HepG2 (cell line): ENCODE results near the gene SYMPK. TPM values are rescaled to one million over a fixed set of nuclear protein-coding genes. Genes with fewer than 3 reads are reported as not detected.

Experiments
- AGO1 ChIP-seq: fragments of 200-400 bp; formaldehyde crosslinking; IDR thresholded peaks from 2 replicates; pipeline ENCODE4 v1.6.1; 2017; ENCODE audit warnings: mild to moderate bottlenecking, low read depth, low read length, moderate library complexity; ENCODE audit not compliant: poor library complexity, severe bottlenecking
- HNRNPL ChIP-seq: fragments of 200-400 bp; formaldehyde crosslinking; IDR thresholded peaks from 2 replicates; pipeline ENCODE4 v1.6.1; 2017; ENCODE audit warnings: mild to moderate bottlenecking, low read depth, low read length
- MTA1 ChIP-seq: sonication (generic); formaldehyde crosslinking; IDR thresholded peaks from 2 replicates; pipeline ENCODE4 v1.4.0; 2020; ENCODE audit warnings: missing genetic modification reagents, mild to moderate bottlenecking, borderline replicate concordance
- NONO ChIP-seq, 2 experiments: fragments of 450-650 bp in 1 of 2; sonication (generic) in 1 of 2; formaldehyde crosslinking in 1 of 2; IDR thresholded peaks in 1 of 2; conservative IDR thresholded peaks in 1 of 2; 2 replicates each; pipeline versions ENCODE4 v1.6.1 to v1.8.0; 2017 to 2022; ENCODE audit warnings: mild to moderate bottlenecking in 1 of 2, missing genetic modification reagents in 1 of 2, moderate library complexity in 1 of 2
- RARA ChIP-seq: IDR thresholded peaks from 2 replicates; pipeline ENCODE4 v1.6.1; 2016; ENCODE audit warnings: missing genetic modification reagents, missing compliant biosample characterization
- XRCC5 ChIP-seq: fragments of 200-400 bp; formaldehyde crosslinking; optimal IDR thresholded peaks from 2 replicates; pipeline ENCODE3; 2017; ENCODE audit warnings: mild to moderate bottlenecking, low read length
- ZC3H13 ChIP-seq: sonication (generic); formaldehyde crosslinking; IDR thresholded peaks from 2 replicates; pipeline ENCODE4 v1.8.1; 2023; ENCODE audit warnings: mild to moderate bottlenecking, missing genetic modification reagents, moderate library complexity
- ZSCAN25 ChIP-seq: sonication (generic); formaldehyde crosslinking; IDR thresholded peaks from 2 replicates; pipeline ENCODE4 v1.8.0; 2022; ENCODE audit warnings: mild to moderate bottlenecking, missing genetic modification reagents
- polyA plus RNA-seq, 8 experiments: library from polyadenylated mRNA; depleted of rRNA in 3 of 8; stranded (reverse) in 7 of 8; unstranded in 1 of 8; fragments of >200 nt; fragmentation: Illumina TruSeq in 4 of 8; extraction: Trizol in 4 of 8; gene quantifications; 2 replicates each; pipeline versions ENCODE4 v1.2.1 to v1.2.3, GENCODE V29; 2011 to 2016; ENCODE audit warnings: low read depth in 4 of 8, missing spikeins in 1 of 8, mixed read lengths in 1 of 8; ENCODE audit not compliant: insufficient read depth in 1 of 8
- total RNA-seq, 5 experiments: library from RNA; depleted of rRNA; stranded (reverse); fragments of >200 nt; fragmentation: Illumina TruSeq; extraction: Trizol; gene quantifications; 2 replicates each; pipeline ENCODE4 v1.2.3, GENCODE V29; 2016; ENCODE audit warnings: low read depth in 1 of 5
- TF ChIP-seq, protein P1 (sequence below): sonication (generic); formaldehyde crosslinking; IDR thresholded peaks from 2 replicates; pipeline ENCODE4 v1.5.0; 2020; ENCODE audit warnings: mild to moderate bottlenecking, missing genetic modification reagents, borderline replicate concordance
- TF ChIP-seq, protein P2 (sequence below): sonication (generic); formaldehyde crosslinking; IDR thresholded peaks from 2 replicates; pipeline ENCODE4 v1.9.0; 2022; ENCODE audit warnings: low read depth, missing genetic modification reagents
- TF ChIP-seq, protein P3 (sequence below): sonication (generic); formaldehyde crosslinking; IDR thresholded peaks from 2 replicates; pipeline ENCODE4 v1.4.0; 2020; ENCODE audit warnings: missing genetic modification reagents, borderline replicate concordance
- TF ChIP-seq, protein P4 (sequence below): sonication (generic); formaldehyde crosslinking; IDR thresholded peaks from 2 replicates; pipeline ENCODE4 v1.4.0; 2020; ENCODE audit warnings: missing genetic modification reagents, borderline replicate concordance
- TF ChIP-seq, protein P5 (sequence below): sonication (generic); formaldehyde crosslinking; IDR thresholded peaks from 2 replicates; pipeline ENCODE4 v1.4.0; 2020; ENCODE audit warnings: missing genetic modification reagents

Gene SYMPK
- total and polyA plus RNA-seq, 2 of the 13 experiments (the other 11 are each of a cell fraction or from before 2014, with no cell fraction given) = 21.9 to 55.7 TPM

DNA sequence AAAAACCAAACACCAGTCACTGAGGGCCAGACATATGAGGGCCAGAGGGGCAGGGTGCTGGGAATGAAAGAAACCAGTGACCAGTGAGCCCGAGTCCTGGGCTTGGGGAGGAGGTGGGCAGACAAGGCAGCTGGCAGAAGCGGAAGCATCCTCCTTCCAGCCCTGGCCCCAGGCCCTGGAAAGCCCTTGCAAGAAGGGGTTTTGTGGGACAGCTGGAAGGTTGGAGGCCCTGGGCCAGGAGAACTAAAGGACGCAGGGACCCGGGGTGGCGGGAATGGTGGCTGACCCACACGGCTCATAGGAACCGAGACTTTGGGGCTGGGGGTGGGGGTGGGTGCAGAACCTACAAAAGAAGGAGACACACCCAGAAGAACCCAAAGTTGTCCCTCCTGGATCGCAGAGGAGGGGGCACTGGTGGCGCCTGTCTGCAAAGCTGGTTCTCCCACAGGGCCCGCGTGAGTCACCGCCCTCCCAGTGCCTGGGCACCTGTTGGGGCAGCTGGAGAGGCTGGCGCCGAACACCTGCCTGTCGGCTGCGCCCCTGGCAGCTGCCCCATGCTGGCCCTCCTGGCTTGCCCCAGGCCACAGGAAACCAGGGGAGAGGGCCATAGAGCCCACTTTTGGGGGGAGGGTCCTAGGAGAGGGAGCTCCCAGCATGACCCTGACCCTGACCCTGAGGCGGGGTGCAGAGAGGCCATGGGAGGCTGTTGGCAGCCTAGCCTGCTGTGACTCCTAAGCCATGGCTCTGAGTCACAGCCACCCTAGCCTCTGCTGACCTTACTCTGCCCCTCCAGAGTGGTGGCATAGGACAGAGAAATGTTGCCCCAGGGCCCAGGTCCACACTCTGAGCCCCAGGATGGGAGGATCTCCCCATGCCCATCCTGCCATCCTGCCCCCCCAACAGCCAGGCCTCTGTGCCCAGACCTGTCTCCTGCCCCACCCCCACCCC lies 81.5 kb downstream of the SYMPK start (continued):
- TF ChIP-seq HNRNPL = peak; percentile 83
- peak; percentile 28 for TF ChIP-seq XRCC5
- TF ChIP-seq, protein P1, sequence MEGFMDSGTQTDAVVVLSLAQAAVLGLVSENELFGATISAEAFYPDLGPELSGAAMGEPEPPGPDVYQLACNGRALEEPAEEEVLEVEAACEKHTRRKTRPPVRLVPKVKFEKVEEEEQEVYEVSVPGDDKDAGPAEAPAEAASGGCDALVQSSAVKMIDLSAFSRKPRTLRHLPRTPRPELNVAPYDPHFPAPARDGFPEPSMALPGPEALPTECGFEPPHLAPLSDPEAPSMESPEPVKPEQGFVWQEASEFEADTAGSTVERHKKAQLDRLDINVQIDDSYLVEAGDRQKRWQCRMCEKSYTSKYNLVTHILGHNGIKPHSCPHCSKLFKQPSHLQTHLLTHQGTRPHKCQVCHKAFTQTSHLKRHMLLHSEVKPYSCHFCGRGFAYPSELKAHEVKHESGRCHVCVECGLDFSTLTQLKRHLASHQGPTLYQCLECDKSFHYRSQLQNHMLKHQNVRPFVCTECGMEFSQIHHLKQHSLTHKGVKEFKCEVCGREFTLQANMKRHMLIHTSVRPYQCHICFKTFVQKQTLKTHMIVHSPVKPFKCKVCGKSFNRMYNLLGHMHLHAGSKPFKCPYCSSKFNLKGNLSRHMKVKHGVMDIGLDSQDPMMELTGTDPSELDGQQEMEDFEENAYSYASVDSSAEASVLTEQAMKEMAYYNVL (CRISPR knock-in tag) = no peak
- TF ChIP-seq, protein P2, sequence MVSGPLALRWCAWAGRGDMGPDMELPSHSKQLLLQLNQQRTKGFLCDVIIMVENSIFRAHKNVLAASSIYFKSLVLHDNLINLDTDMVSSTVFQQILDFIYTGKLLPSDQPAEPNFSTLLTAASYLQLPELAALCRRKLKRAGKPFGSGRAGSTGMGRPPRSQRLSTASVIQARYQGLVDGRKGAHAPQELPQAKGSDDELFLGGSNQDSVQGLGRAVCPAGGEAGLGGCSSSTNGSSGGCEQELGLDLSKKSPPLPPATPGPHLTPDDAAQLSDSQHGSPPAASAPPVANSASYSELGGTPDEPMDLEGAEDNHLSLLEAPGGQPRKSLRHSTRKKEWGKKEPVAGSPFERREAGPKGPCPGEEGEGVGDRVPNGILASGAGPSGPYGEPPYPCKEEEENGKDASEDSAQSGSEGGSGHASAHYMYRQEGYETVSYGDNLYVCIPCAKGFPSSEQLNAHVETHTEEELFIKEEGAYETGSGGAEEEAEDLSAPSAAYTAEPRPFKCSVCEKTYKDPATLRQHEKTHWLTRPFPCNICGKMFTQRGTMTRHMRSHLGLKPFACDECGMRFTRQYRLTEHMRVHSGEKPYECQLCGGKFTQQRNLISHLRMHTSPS (CRISPR knock-in tag) = peak; percentile 73; the same call in 1 of the 2 replicates
- TF ChIP-seq, protein P3, sequence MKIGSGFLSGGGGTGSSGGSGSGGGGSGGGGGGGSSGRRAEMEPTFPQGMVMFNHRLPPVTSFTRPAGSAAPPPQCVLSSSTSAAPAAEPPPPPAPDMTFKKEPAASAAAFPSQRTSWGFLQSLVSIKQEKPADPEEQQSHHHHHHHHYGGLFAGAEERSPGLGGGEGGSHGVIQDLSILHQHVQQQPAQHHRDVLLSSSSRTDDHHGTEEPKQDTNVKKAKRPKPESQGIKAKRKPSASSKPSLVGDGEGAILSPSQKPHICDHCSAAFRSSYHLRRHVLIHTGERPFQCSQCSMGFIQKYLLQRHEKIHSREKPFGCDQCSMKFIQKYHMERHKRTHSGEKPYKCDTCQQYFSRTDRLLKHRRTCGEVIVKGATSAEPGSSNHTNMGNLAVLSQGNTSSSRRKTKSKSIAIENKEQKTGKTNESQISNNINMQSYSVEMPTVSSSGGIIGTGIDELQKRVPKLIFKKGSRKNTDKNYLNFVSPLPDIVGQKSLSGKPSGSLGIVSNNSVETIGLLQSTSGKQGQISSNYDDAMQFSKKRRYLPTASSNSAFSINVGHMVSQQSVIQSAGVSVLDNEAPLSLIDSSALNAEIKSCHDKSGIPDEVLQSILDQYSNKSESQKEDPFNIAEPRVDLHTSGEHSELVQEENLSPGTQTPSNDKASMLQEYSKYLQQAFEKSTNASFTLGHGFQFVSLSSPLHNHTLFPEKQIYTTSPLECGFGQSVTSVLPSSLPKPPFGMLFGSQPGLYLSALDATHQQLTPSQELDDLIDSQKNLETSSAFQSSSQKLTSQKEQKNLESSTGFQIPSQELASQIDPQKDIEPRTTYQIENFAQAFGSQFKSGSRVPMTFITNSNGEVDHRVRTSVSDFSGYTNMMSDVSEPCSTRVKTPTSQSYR (CRISPR knock-in tag) = 0 out of 2 replicates have a peak, but pooled peaks have one; percentile 13
- 0 out of 2 replicates have a peak, but pooled peaks have one; percentile 11 for TF ChIP-seq MTA1 (CRISPR knock-in tag)
- no peak for TF ChIP-seq NONO (IDR thresholded peaks at IDR 0.05)
- TF ChIP-seq NONO (CRISPR knock-in tag; conservative IDR thresholded peaks at IDR 0.05) = 0 out of 2 replicates have a peak, but pooled peaks have one; percentile 33
- TF ChIP-seq ZC3H13 (CRISPR knock-in tag) = peak; percentile 60; the same call in 1 of the 2 replicates
- peak; percentile 61 for TF ChIP-seq RARA (CRISPR knock-in tag)
- TF ChIP-seq ZSCAN25 = no peak
- peak; percentile 13 for TF ChIP-seq AGO1
- TF ChIP-seq, protein P4, sequence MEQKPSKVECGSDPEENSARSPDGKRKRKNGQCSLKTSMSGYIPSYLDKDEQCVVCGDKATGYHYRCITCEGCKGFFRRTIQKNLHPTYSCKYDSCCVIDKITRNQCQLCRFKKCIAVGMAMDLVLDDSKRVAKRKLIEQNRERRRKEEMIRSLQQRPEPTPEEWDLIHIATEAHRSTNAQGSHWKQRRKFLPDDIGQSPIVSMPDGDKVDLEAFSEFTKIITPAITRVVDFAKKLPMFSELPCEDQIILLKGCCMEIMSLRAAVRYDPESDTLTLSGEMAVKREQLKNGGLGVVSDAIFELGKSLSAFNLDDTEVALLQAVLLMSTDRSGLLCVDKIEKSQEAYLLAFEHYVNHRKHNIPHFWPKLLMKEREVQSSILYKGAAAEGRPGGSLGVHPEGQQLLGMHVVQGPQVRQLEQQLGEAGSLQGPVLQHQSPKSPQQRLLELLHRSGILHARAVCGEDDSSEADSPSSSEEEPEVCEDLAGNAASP (CRISPR knock-in tag) = 0 out of 2 replicates have a peak, but pooled peaks have one; percentile 33
- TF ChIP-seq, protein P5, sequence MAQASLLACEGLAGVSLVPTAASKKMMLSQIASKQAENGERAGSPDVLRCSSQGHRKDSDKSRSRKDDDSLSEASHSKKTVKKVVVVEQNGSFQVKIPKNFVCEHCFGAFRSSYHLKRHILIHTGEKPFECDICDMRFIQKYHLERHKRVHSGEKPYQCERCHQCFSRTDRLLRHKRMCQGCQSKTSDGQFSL (CRISPR knock-in tag) = 0 out of 2 replicates have a peak, but pooled peaks have one; percentile 18
